ENCODE measurements around the gene MKX.
"Not testable (repeated sequence)": the region's sequence is repeated elsewhere in the genome, so short reads cannot be mapped to it uniquely, and the experiment has no call there.

Gene MKX

DNA sequence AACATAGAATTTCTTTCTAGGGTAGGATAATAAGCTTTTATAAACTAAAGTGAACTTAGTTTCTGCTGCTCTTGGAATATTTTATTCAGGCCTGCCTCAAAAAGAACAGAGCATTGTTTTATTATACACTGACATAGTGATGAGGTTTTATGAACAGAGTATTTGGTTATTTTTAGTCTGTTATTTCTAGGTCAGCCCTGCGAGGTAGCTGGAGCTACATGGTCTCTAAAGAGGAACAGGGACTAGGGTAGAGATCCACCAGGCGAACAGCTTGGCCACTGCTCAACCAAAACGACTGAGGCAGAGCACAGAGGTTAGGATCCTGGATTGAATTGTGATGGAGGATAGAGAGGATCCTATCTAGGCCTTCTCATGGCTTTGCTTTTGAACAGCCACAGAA is 53.0 kb downstream of the MKX start:
- no peak for DNase-seq (ENCODE audit: low read depth, low spot score)

DNA sequence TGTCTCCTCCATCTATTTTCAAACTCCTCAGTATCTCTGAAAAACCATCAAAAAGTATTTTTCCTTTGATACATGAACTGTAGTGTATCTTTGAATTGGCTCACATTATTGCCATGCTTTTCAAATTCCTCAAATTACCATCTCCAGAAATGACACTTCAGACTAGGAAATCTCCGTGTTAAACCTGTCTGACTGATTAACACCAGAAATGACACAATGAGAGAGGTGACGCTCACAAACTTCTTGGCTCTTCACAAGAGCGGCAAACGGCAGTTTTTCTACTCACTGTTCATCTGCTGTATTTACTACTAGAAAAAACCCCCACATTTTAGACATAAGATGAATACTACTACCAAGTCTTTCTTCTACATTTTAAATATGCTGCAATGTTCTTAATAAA is 56.6 kb downstream of the MKX start:
- no peak for DNase-seq (ENCODE audit: low read depth, low spot score)

DNA sequence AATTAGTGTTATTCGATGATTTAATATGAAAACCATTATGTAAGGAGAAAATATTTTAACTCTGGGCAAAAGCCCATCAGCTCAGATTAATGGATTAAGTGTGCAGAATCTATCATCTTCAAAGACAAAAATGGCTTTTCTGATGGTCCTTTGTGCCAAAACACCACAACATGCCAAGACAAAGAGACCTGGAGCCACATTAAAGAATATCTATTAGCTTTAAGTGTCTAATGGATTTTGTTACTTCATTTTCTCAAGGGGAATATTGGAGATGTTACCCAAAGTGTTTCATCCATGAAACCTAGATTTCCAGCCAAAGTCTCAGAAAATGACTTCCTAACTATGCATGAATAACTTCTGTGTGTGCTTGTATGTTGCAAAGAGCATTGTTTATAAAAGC is 57.3 kb downstream of the MKX start:
- no peak for DNase-seq (ENCODE audit: low read depth, low spot score)

DNA sequence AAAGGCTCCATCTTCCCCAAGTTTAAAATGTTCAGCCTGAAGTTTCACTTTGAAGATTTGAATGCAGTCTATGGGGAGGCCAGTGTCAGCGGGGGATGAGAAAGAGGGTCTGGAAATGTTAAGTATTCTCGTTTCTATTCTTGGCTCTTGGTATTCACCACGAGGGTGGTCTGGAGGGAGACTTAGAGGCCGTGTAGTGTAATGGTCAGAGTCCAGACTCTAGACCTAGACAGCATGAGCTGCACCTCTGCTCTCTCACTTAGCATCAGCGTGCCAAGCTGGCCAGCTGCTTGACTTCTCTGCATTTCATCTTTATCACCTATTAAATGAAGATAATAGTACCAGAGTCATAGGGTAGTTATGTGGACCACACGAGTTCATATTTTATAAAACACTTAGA is 57.9 kb downstream of the MKX start:
- DNase-seq (ENCODE audit: low read depth, low spot score), result no peak

DNA sequence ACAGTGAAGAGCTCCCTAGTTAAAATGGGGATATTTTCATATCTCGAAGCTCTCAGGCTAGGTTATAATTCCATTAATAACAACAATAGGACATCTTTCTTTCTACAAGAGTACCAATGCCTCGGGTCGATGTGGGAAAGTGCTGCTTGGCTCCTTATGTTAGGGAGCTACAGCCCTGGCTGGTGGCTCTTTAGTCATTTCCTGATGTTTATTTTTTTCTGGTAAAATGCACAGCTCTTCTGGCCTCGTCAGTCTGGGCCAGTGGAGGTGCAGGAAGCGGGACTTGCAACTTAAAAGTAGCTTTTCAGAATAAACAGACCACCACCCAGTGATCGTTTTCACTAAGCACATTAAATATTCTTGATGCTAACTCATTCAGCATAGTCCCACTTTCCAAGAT is 58.3 kb downstream of the MKX start:
- no peak for DNase-seq (ENCODE audit: low read depth, low spot score)

DNA sequence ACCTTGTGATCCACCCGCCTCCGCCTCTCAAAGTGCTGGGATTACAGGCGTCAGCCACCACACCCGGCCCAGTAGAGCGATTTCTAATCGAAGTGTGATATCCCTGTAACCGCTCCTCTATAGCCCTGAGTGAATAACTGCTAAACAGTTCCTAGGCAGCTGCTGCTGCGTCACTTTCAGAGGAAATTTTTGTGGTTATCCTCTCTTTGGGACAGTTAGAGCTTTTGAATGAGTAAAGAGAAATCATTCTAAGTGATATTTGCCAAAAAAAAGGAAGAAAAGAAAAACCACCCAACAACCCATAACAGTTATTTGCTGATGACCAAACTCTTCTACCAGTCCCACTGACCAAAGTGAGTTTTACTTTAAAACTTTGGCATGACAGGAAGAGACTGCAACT is 59.9 kb downstream of the MKX start:
- DNase-seq (ENCODE audit: low read depth, low spot score), result no peak

DNA sequence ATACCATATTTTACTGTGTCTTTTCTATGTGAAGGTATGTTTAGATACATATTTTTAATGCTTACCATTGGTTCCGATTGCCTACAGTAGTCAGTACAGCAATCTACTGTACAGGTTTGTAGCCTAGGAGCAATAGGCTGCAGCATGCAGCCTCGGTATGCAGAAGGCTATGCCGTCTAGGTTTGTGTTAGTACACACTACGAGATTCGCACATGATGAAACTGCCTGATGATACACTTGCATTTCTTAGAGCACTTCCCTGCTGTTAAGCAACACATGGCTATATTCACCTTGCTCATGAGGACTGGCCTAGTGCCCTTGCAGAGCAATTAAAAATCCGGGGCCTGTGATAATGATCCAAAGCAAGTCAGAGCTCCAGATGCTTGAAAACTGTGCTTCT is 62.4 kb downstream of the MKX start:
- DNase-seq (ENCODE audit: low read depth, low spot score), result no peak

DNA sequence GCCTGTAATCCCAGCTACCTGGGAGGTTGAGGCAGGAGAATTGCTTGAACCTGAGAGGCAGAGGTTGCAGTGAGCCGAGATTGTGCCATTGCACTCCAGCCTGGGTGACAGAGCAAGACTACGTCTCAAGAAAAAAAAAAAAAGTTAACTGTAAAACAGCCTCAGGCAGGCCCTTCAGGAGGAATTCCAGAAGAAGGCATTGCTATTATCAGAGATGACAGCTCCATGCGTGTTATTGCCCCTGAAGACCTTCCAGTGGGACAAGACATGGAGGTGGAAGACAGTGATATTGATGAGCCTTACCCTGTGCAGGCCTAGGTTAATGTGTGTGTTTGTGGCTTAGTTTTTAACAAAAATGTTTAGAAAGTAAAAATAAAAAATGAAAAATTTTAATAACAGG is 63.8 kb downstream of the MKX start:
- DNase-seq (ENCODE audit: low read depth, low spot score), result not testable (repeated sequence)

DNA sequence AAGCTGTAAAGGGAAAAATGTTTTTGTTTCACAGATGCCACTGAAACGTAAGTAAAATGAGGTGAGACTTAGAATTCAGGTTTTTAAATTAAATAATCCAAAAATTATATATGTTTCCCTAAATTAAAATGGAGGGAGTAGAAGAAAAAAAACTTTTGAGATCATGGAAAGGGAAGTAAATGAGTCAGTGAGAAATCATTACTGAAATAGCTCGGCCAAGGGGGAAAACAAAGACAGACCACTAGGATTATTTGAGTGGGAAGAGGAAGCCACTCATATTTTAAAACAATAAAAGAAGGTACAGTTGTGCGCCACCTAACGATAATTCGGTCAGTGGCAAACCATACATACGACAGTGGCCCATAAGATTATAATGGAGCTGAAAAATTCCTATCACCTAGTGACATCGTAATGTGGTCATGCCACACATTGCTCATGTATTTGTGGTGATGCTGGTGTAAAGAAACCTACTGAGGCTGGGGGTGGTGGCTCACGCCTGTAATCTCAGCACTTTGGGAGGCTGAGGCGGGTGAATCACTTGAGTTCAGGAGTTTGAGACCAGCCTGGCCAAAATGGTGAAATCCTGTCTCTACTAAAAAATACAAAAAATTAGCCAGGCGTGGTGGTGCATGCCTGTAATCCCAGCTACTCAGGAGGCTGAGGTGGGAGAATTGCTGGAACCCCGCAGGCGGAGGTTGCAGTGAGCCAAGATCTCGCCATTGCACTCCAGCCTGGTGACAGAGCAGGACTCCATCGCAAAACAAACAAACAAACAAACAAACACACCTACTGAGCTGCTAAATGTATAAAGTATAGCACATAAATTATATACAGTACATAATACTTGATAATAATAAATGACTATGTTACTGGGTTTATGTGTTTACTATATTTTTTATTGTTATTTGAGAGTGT is 64.7 kb downstream of the MKX start:
- DNase-seq (ENCODE audit: low read depth, low spot score), result no peak

DNA sequence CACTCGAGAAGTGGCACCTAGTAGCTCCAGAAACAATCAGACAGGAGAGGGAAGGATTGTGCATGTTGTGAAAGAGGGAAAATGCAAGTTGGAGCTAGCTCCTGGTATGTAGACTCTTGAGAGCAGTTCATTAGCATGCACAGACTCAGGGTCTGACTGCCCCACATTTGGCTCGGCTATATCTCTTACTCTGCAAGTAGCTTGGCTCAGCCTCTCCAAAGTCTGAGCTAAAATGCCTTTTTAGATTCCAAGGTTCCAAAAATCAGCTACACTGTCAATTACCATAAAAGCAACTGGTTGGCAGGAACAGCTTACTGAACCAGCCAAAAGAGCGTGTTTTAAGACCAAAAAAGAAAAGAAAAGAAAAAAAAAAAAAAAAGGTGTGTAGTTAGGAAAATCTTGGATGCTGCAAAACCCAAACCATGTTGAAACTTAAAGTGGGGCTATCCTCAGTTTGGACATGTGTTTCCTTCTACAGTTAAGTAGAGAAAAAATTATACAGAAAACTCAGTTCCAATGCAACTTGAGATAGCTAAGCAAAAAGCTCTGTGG is 65.5 kb downstream of the MKX start:
- DNase-seq (ENCODE audit: low read depth, low spot score), result no peak

DNA sequence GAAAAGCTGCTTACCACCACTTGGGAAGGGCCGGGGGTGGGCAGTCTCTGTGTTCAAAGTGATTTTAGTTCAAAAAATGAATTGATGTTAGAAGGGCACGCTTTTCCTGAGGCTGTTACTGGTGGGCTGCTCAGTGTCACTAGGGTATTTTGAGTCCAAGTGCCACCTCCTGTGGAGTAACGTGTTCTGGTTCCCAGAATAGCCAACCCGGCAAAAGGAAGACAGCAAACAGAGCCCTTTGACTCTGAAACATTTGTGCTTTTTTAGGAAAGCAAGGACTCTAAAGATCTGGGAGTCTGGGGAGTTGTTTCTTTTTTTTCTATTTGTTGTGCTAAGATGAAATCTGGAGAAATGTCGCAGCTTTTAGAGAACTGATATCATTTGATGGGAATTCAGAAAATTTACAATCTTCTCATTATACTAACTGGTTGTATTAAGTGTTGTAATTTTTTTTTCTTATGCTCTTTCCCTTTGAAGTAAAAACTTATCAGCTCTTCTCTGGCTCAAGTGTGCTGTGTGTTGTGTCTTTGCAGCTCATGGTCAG is 66.2 kb downstream of the MKX start:
- no peak for DNase-seq (ENCODE audit: low read depth, low spot score)

DNA sequence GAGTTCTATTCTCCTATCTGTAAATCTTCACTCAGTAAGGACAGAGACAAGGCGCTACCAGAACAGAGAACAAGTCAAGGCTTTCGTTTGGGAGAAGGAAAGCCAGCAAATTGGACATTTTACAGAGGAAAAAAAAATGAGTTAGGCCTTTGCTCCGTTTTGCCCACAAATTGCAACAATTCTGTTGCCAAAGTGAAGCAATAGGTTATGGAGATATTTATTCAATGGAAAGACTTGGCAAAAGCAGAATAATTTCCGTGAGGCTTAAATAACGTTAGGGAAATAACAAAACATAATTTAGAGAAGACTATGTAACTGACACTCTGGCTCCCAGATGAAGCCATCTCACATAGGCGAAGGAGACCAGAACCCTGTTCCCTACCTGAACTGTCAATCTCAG is 67.5 kb downstream of the MKX start:
- no peak for DNase-seq (ENCODE audit: low read depth, low spot score)

DNA sequence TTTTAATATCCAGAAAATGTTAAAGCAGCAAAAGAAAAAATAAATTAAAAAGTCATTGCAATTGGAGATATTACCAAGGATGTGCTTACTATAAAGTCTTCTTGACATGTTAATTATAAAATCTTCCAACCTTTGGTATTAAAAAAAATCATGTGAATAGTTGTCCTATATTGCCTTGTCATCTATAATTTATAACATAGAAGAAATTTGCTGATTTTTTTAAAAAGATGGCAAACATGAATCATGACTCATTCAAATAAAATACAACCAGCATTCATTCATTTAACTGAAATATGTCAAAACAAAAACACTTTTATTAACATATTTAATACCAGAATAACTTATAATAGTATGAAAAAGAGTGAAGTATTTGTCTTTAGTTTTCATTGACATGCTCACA is 72.6 kb downstream of the MKX start:
- no peak for DNase-seq (ENCODE audit: low read depth, low spot score)

DNA sequence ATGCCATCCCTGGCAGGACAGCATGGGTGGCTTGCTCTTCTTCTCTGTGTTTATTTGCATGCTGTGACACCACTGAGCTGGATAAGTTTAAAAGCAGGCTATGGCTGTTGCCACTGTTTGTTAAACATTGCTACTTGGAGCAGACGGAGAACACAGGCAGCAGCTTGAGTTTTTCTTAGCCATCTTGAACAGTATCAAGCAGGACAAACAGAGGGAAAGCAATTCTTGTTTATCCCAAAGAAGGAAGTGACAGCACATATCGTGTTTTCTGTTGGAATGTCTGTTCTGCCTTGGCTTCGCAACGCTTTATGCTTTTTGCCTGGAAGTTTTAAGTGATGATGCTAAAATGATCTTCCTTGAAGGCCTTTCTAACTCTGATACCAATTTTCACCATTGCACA is 73.8 kb downstream of the MKX start:
- DNase-seq (ENCODE audit: low read depth, low spot score), result no peak

DNA sequence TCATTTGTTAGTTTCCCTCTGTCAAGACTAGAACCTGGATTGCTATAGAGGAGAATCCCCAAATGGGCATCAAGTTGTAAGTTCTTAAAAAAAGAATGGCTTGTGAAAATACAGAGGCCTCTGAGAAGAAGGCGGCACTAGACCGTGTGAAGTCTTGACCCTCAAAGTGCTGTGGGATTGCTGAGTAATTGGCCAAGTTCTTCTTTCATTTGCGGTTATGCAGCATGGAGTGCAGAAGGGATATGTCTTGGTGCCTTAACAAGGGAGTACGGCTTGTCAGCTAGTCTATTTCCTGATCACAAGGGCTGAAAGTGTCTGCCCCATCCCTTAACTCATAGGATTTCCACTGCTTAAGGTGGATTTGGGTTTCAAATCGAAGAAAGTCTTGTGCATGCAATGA is 81.2 kb downstream of the MKX start:
- no peak for DNase-seq (ENCODE audit: low read depth, low spot score)

DNA sequence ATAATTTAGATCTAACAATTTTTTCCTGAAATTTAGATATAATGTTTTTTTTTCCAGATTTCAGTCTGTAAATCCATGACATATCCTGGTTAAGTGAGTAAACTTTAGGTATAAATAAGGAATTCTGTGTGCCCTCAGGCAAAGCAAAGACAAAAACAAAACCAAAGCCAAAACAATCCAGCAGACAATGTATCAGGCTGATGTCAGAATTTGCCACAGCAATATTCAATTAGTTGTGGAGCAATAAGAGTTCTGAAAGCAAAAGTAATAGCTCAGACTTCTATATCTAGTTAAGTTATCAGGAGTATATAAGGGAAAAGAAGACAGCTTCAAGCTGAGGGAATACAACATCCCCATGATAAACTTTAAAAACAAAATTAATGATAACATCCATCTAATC is 82.0 kb downstream of the MKX start:
- DNase-seq (ENCODE audit: low read depth, low spot score), result no peak

DNA sequence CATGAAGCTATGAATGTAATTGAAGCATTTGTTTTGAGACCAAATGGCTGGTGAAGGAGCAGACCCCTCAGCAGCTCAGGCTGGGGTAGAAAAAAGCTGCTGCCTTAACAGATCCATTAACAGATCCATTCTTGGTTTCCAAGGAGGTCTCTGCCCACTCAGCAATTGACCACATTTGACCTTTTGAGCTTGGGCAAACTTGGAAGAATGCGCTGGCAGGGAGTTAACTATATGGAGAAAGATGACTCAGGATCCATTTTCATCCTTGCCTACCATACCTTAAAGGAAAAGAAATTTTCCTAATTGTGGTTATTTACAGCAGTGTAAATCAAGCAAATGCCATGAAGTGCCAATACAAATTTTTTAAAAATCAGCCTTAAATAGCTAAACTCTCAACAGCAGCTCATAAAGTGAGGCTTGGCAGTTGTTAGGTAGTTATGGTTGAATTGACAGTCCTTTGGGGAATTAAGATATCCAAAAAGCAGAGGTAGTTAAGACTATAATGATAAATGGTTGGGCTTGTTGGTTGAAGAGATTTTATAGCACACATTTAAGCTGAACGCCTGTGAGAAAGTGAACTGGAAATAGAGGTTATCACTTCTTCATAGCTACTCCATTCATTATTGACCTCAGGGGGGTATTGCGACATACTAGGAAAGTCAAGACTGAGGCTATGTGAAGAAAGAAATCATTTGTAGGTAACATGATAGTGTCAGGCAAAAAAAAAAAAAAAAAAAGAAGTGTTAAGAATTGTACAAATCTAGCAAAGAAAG is 83.9 kb downstream of the MKX start:
- DNase-seq (ENCODE audit: low read depth, low spot score), result no peak

DNA sequence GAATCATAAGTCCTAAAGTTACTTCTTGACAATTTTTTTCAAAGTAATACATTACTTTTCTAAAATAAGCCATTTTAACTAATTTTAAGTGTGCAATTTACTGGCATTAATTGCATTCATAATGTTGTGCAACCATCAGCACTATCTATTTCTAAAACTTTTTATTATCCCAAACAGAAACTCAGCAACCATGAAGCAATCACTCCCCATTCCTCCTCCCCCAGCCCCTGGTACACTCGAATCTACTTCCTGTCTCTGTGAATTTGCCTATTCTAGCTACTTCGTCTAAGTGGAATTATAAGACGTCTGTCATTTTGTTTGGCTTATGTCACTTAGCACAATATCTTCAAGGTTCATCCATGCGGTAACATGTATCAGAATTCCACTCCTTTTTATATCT is 84.9 kb downstream of the MKX start:
- no peak for DNase-seq (ENCODE audit: low read depth, low spot score)

DNA sequence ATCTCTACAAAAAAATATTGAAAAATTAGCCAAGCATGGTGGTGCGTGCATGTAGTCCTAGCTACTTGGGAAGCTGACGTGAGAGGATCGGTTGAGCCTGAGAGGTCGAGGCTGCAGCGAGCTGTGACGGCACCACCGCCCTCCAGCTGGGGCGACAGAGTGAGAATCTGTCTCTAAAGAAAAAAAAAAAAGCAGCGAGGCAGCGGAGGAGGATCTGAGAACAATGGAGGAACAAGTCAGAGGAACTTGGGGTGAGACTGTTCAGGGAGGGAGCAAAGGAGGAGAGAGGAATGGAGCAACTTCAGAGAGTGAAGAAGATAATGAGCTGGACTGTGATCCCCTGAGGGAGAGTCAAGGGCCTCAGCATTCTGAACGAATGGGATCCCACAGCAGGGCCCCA is 85.4 kb downstream of the MKX start:
- DNase-seq (ENCODE audit: low read depth, low spot score), result no peak

DNA sequence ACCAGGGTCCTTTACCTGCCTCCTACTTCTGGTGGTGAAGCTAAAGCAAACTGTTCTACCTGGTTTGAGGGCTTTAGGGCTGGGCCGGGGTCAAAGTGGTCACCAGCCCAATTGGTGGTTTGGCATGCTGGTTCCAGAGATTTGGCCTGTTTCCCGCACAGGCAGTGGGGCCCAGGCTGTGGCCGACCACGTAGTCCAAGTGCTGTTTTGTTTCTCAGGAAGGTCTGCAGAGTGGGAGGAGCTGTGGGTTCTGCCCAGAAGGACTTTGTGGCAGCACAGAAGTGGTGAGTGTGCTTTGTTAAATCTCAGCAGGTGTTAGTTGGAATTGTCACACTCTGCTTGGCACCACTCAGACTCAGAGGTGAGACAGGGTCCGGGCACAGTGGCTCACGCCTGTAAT is 85.8 kb downstream of the MKX start:
- no peak for DNase-seq (ENCODE audit: low read depth, low spot score)

DNA sequence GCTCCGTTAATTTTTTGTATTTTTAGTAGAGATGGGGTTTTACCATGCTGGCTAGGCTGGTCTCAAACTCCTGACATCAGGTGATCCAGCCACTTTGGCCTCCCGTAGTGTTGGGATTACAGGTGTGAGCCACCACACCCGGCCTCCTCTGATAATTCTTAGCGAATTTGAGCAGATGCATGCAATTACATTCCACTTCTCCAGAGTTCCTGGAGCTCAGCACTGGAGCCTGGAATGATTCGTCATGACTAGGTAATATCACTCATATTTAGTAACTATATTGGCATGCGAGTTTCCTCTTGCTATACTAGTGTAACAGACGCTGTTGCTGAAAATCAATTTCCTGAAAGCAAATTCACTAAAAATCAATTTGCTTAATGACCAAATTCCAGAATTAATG is 86.8 kb downstream of the MKX start:
- no peak for DNase-seq (ENCODE audit: low read depth, low spot score)

DNA sequence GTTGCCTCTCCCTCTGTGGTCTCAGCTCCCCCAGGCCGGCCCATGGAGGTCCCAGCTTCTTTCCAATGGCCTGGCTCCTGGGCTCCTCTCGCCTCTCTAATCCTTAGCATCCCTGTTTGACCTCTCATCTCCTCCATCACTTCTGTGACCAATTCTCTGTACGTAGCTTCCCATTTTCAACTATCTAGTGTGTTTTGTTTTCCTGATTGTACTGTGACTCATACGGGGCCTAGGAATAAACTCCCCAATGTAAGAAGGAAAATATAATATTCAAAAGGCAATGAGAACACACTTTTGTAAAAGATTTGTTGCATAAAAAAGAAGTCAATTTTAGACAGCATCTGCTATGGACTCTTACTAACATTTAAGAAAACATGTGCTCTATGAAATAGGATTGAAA is 90.3 kb downstream of the MKX start:
- no peak for DNase-seq (ENCODE audit: low read depth, low spot score)

DNA sequence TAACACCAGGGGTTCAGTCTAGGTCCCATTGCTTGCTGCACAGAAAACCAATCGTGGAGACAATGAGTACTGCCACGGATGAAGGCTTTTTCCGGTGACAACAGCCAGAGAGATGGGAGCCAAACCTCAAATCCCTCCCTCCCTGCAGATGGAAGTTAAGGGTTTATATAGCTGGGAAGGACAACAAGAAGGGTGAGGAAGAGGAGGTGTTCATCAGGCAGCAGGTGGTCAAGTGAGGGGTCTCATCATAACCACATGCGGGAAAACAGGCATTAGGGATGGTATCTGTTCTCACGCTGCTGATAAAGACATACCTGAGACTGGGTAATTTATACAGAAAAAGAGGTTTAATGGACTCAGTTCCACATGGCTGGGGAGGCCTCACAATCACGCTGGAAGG is 91.3 kb downstream of the MKX start:
- DNase-seq (ENCODE audit: low read depth, low spot score), result no peak
